HG02852 (cell line): ENCODE measurements around the gene USP21.
"Not testable (repeated sequence)": the region's sequence is repeated elsewhere in the genome, so short reads cannot be mapped to it uniquely, and the experiment has no call there.

Experiments used
- ATAC-seq: cut with Tn5 transposase; IDR thresholded peaks from one replicate; pipeline ENCODE4 v1.9.1; 2021; ENCODE audit warnings: mild to moderate bottlenecking, moderate library complexity; ENCODE audit not compliant: unreplicated experiment

USP21 gene

GRCh38 chr1:161159087-161159912 is at the start of gene USP21:
Gene USP21 (plus strand): TSS chr1:161159500. CDS start chr1:161160641, 1,141 bp downstream.
- peak; percentile 86 for ATAC-seq

- no peak for ATAC-seq
These were observed 48.2 kb upstream of the USP21 start for GRCh38 chr1:161111117-161111516.

- ATAC-seq = no peak
These were observed 47.8 kb upstream of the USP21 start for GRCh38 chr1:161111527-161111926.

GRCh38 chr1:161113915-161114314 is 45.4 kb upstream of the USP21 start:
- no peak for ATAC-seq

- no peak for ATAC-seq
These were observed 44.7 kb upstream of the USP21 start for GRCh38 chr1:161114556-161114955.

- ATAC-seq = no peak
These were observed 44.1 kb upstream of the USP21 start for GRCh38 chr1:161115132-161115711.

GRCh38 chr1:161115961-161116360 is 43.3 kb upstream of the USP21 start:
- not testable (repeated sequence) for ATAC-seq

- ATAC-seq = peak; percentile 77
These were observed 41.3 kb upstream of the USP21 start, which contains the start of the genes NIT1 and PFDN2 for GRCh38 chr1:161117759-161118581. Gene NIT1 (plus strand): TSS chr1:161118105. CDS start chr1:161118177, 72 bp downstream. Gene PFDN2 (minus strand): TSS chr1:161118037. CDS start chr1:161118026, 11 bp downstream.

- ATAC-seq = peak; percentile 42
These were observed 40.0 kb upstream of the USP21 start for GRCh38 chr1:161119092-161119903.

GRCh38 chr1:161121042-161121650 is 38.2 kb upstream of the USP21 start:
- no peak for ATAC-seq

- ATAC-seq = no peak
These were observed 37.5 kb upstream of the USP21 start for GRCh38 chr1:161121834-161122233.

GRCh38 chr1:161122967-161123366 is 36.3 kb upstream of the USP21 start:
- no peak for ATAC-seq

GRCh38 chr1:161127649-161128048 is 31.7 kb upstream of the USP21 start:
- no peak for ATAC-seq

GRCh38 chr1:161128591-161129420 is 30.5 kb upstream of the USP21 start:
- ATAC-seq = no peak

GRCh38 chr1:161130266-161130665 is 29.0 kb upstream of the USP21 start:
- no peak for ATAC-seq

- ATAC-seq = no peak
These were observed 27.5 kb upstream of the USP21 start for GRCh38 chr1:161131523-161132409.

GRCh38 chr1:161132410-161133219 is 26.7 kb upstream of the USP21 start, which contains the start of gene DEDD:
Gene DEDD (minus strand): TSS chr1:161132667. CDS start chr1:161124462, 8,205 bp downstream.
- ATAC-seq = peak; percentile 92
